Stimulated activated CD4-positive, alpha-beta T cell treated with anti-CD3 and anti-CD28 coated beads, TNF-alpha, amount 100 ng/mL, for 24 hours (primary cell): ENCODE results near the gene KCNK5.

Experiments
- DNase-seq, 3 experiments: peaks; one replicate each; pipeline ENCODE4 v3.0.0-alpha.2; 2020; ENCODE audit warnings: low read depth in 3 of 3

Gene KCNK5

GRCh38 chr6:39172377-39172757, 56.9 kb downstream of the KCNK5 start:
- DNase-seq, result no peak

DNA sequence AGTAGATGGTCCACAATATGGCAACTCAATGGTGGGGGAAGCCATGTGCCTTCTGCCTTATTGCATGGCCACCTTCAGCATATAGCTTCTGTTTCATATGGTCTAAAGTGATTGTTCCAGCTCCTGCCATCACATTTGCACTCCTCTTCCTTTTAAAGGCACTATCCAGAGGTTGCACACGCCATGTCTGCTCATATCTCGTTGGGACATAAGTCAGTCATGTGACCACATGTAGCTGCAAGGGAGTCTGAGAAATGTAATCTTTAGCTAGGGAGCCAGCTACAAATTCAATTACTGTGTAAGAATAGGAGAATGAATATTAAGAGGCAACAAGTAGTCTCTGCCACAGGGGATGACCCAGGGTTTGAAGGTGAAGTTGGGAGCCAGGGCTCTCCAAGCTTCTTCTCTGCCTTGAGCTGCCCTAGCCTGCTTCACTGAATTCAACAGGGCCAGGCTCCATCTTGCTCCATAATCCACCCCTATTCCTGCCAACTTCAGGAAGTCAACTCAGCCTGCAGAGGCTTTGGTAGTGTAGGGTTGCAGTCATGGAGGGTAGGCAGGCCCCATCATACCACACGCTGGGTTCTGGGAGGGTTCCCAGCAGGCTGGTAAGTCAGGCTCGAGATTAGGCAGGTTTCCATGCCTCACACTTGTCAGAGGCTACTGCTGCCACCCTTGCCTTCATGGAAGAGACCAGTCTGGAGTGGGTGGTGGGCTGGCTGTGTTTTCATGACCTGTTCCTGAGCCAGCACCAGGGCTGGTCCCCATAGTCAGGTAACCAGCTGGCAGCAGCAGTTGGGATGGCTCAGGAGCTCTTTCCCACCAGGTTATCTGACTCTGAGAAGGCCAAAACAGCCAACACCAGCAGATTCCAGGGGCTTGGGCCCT, 57.5 kb downstream of the KCNK5 start:
- no peak for DNase-seq

DNA sequence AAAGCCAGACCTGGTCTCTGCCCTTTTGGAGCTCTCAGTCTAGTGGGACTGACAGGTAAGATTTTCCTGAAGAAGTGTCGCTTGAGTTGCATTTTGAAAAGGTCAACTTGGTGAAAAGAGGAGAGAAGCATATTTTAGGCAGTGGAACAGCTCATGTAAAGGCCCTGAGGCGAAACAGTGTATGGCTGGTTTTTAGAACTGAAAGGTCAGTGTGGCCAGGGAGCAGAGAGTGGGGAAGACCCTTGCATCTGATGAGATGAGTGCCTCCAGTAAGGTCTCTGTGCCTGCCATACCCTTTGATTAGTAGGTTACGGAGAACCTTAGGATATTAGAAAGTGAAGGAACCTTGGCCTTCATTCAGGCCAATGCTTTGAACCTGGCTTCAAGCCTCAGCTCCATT, 58.4 kb downstream of the KCNK5 start:
- DNase-seq, result no peak

DNA sequence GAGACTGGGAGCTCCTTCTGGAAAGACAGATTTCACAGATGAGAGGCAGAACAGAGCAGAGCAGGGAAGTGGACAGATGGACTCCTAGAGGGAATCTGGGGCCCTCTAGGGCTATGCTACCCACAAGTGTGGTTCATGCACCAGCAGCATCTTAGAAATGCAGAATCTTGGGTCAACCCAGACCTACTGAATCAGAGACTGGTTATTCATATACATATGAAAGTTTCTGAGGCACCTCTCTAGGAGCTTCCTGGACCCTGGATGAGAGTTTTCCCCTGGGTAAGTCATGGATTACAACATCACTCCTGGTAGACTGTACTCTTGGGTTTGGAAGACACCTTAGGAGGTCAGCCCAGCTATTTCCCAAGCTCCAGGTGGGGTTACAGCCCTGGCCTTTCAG, 58.9 kb downstream of the KCNK5 start:
- no peak for DNase-seq

DNA sequence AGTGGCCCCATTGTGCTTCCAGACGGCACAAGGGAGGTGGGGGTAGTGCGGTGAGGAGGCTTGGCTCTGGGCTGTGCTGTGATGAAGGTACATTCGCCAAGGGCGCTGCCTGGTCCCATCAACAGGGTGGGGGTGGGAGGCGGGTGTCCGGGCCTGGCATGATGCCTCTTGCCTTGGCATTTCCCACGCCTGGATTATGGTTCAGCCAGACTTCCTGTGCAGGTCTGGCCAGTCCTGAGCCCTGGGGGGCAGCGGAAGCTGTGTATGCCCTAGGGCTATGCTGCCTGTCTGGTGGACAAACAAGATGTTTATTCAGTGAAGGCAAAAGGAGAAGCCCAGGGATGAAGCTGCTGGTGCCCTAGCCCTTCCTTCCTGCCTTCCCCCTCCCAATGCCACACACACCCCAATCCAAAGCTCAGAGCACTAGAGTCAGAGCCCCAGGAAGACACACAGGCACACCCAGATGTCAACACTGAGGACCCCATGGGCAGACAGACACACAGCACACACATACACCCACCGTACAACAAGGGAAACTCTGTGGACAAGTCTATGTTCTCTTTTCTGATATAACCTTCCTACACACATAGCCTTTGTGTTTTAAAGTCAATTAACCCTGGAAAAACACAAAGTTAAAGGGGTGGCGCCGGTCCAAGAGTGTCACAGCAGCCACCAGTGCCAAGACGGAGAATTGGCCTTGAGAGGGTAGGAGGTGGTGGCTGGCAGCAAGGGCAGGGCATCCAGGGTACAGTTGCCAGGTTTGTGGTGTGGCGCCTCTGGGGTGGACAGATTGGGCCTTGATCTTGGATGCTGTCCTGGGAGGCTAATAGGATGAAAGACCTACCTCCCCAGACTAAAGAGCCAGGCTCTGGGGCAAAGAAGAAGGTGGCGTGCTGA, 59.6 kb downstream of the KCNK5 start:
- DNase-seq, result no peak

GRCh38 chr6:39167866-39168625, 61.2 kb downstream of the KCNK5 start:
- DNase-seq, result no peak

DNA sequence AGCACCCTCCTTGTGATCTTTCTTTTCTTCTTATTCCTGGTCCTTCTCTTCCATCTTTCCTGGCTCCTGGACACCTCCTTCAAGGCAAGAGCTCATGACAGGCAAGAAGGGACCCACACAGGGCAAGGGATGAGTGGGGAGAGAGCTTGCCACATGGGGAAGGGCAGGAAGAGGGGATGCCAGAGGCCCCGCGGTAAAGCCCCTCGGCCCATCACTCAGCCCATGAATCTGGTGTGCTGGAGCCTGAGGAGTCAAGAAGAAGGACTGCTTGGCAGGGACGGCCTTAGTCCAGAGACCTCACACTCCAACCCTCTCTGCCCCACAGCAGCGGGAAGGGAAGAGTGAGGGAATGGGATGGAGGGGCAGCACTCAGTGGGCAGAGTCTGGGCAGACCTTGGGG, 62.0 kb downstream of the KCNK5 start:
- no peak for DNase-seq

- no peak for DNase-seq
Observed at GRCh38 chr6:39166912-39167290, 62.4 kb downstream of the KCNK5 start.

DNA sequence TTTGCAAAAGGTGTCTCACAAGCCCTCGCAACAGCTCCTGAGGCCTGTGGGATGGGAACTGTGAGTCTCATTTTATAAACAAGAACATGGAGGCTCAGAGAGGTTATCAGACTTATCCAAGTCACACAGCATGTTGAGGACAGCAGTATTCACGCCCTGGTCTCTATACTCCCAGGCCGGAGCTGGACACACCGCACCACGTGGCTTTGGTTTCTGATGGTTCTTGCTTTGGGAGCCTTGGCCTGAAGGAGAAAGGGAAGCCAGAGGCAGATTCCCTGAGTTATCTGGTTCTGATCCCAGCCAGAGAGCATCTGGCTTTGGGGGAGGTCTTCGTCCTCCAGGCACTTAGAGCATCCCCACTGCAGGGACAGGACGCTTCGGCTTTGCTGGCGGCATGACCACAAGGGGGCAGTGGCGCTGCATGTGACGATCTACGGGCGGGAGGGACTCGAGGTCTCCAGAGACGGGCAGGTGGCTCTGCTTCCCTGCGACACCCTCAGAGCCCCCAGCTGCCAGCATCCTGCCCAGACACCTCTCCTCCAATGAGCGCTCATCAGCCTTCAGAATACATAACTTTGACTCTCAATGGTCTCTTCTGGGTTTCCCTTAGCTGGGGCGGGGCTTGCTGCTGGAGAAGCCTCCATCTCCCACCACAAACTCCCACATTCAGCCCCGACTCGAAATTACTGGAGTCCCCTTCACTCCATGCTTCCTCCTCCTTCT, 62.9 kb downstream of the KCNK5 start:
- peak; percentile 78 to 85 (median 79) for DNase-seq

DNA sequence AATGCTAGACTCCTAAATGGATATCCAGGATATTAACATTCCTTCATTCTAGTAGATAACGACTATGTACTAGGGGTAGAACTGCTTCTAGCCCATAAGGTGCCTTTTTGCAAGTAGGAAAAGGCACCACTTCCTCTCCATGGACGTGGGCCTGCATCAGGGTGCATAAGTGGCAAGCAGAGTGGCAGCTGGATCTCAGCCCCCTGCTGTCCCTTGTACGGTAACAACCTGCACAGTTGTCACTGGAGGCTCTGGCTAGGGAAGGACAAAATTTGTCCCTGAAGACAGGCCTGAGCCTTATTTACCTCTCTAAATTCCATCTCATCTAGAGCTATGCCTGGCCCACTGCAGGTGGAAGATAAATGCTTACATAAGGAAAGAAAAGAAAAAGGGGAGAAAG, 71.8 kb downstream of the KCNK5 start:
- DNase-seq, result no peak

DNA sequence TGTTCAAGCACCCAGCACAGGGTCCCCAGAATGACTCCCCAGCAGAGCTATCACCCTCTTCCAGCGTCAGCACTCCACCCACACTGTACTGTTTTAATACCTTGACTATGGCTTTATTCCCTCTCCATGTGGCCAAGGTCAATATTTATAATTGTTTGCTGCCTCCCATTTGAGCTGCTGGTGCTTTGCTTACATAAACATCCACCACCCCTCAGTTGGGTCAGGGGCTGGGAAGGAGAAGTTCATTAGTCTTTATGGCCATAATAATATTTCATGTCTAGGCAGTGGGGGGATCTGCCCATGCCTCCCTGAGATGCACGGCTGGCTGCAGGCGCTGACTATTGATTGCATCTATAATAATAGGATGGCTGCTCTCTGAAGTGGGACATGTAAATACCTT, 72.5 kb downstream of the KCNK5 start:
- no peak for DNase-seq

DNA sequence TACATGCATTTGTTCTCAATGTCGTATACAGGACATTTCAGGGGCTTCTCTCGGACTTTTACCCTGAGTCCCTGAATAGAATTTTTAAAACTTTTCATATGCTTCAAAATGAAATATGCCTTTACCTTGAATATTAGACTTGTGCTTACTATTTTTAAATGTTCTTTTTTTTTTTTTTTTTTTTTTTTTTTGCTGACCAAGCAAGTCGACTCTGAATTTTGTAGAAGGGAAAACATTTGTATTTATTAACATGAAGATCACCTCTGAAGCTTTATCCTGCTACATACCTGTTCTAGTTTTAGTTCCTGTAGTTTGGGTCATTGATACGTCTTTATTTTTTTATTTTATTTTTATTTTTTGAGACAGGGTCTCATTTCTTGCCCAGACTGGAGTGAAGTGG, 74.6 kb downstream of the KCNK5 start:
- DNase-seq, result no peak

GRCh38 chr6:39153766-39154397, 75.4 kb downstream of the KCNK5 start:
- peak in 1 of 3 experiments; percentile 4 for DNase-seq

GRCh38 chr6:39152262-39152661, 77.0 kb downstream of the KCNK5 start:
- no peak for DNase-seq

DNA sequence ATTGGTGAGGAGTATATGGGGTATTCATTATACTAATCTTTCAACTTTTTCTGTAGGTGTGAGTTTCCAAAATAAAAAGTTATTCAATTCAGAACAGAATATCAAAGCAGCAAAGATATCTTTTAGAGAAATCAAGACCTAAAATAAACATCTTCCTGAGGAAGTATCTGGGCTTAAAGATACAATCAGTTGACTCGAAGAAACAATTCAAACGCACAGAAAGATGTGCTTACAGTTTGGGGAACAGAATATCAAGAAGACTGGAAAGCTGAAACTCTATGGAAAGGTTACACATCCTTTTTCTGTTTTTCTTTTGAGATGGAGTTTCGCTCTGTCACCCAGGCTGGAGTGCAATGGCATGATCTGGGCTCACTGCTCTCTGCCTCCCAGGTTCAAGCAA, 78.1 kb downstream of the KCNK5 start:
- DNase-seq, result no peak

- DNase-seq, result no peak
Observed at GRCh38 chr6:39144481-39145173, 84.6 kb downstream of the KCNK5 start.

- no peak for DNase-seq
Observed at GRCh38 chr6:39143238-39143930, 85.9 kb downstream of the KCNK5 start.

DNA sequence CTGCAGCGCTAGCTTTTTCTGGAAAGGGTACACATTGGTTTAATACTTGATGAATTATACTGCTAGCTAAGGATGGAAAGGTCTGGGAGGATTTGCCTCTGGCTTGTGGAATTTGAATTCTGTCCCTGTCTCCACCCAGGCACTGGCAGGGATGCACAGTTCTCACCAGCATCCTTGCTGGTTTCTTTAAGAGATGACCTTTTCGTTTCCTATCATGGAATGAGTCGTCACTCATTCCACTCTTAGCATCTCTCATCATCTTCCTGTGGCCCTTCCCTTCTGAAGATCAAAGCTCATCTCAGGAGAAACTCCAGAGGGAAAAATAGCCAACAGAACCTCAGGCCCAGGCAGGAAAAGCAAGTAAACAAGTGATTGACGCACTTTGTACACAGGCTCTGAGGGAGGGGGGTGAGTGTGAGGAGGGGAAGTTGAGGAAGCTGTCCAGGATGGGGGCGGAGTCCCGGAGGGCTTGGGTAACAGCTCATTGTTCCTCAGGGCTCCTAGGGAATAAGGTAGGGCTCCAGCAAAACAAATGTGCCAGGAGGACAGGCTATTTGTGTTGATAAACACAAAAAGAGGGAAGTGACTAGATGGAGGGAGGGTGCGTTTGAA, 88.6 kb downstream of the KCNK5 start:
- no peak for DNase-seq
